ENCODE results near the gene COA3.
A peak's percentile ranks its signal among the peaks of the same experiment; 100 is the strongest.

The COA3 gene

GRCh38 chr17:42814633-42815399, 16.3 kb upstream of the COA3 start:
- no peak overlapping the region for H3K9ac ChIP-seq (ENCODE audit: low read length in 2 of 2)
- peaks cover 37% of the 10 kb centered on the region for H3K4me1 ChIP-seq (ENCODE audit: control insufficient read depth, insufficient read depth, low read length)
- H3K27ac ChIP-seq (ENCODE audit: low read length), result peak overlapping the region; percentile 53
- H3K4me3 ChIP-seq (ENCODE audit: low read length in 2 of 2), result peak overlapping the region in 1 of 2 donors; percentile 23
- H3K9me3 ChIP-seq (ENCODE audit: control insufficient read depth in 2 of 2, low read length in 2 of 2), result no peaks in the 10 kb centered on the region
- peaks cover 41 to 43% of the 10 kb centered on the region in 2 donors for H3K36me3 ChIP-seq (ENCODE audit: control insufficient read depth in 2 of 2, insufficient read depth in 2 of 2, low read length in 2 of 2)
- no peaks in the 10 kb centered on the region for H3K27me3 ChIP-seq (ENCODE audit: control insufficient read depth in 1 of 2, insufficient read depth in 2 of 2, low read length in 2 of 2)

- Histone ChIP-seq H3K27ac (ENCODE audit: low read length) (peak overlapping the region; percentile 60), H3K9ac (ENCODE audit: low read length in 2 of 2) (no peak overlapping the region), H3K9me3 (ENCODE audit: control insufficient read depth in 2 of 2, low read length in 2 of 2) (no peaks in the 10 kb centered on the region), H3K4me1 (ENCODE audit: control insufficient read depth, insufficient read depth, low read length) (peaks cover 26% of the 10 kb centered on the region), H3K27me3 (ENCODE audit: control insufficient read depth in 1 of 2, insufficient read depth in 2 of 2, low read length in 2 of 2) (no peaks in the 10 kb centered on the region), H3K36me3 (ENCODE audit: control insufficient read depth in 2 of 2, insufficient read depth in 2 of 2, low read length in 2 of 2) (peaks cover 10 to 22% of the 10 kb centered on the region in 2 donors), H3K4me3 (ENCODE audit: low read length in 2 of 2) (no peak overlapping the region)
Measured at GRCh38 chr17:42809250-42809649, 10.7 kb upstream of the COA3 start.

GRCh38 chr17:42806249-42806648, 7.7 kb upstream of the COA3 start:
- peaks cover 5 to 9% of the 10 kb centered on the region in 2 donors for H3K36me3 ChIP-seq (ENCODE audit: control insufficient read depth in 2 of 2, insufficient read depth in 2 of 2, low read length in 2 of 2)
- no peak overlapping the region for H3K4me3 ChIP-seq (ENCODE audit: low read length in 2 of 2)
- no peaks in the 10 kb centered on the region for H3K9me3 ChIP-seq (ENCODE audit: control insufficient read depth in 2 of 2, low read length in 2 of 2)
- H3K27ac ChIP-seq (ENCODE audit: low read length), result peak overlapping the region; percentile 46
- H3K9ac ChIP-seq (ENCODE audit: low read length in 2 of 2), result no peak overlapping the region
- peaks cover 24% of the 10 kb centered on the region for H3K4me1 ChIP-seq (ENCODE audit: control insufficient read depth, insufficient read depth, low read length)
- no peaks in the 10 kb centered on the region for H3K27me3 ChIP-seq (ENCODE audit: control insufficient read depth in 1 of 2, insufficient read depth in 2 of 2, low read length in 2 of 2)

- H3K36me3 ChIP-seq (ENCODE audit: control insufficient read depth in 2 of 2, insufficient read depth in 2 of 2, low read length in 2 of 2), result no peaks in the 10 kb centered on the region
- H3K27me3 ChIP-seq (ENCODE audit: control insufficient read depth in 1 of 2, insufficient read depth in 2 of 2, low read length in 2 of 2), result no peaks in the 10 kb centered on the region
- no peak overlapping the region for H3K9ac ChIP-seq (ENCODE audit: low read length in 2 of 2)
- H3K9me3 ChIP-seq (ENCODE audit: control insufficient read depth in 2 of 2, low read length in 2 of 2), result no peaks in the 10 kb centered on the region
- peaks cover 24% of the 10 kb centered on the region for H3K4me1 ChIP-seq (ENCODE audit: control insufficient read depth, insufficient read depth, low read length)
- peak overlapping the region; percentile 50 for H3K27ac ChIP-seq (ENCODE audit: low read length)
- H3K4me3 ChIP-seq (ENCODE audit: low read length in 2 of 2), result no peak overlapping the region
Measured at GRCh38 chr17:42804918-42805367, 6.4 kb upstream of the COA3 start.

- H3K36me3 ChIP-seq (ENCODE audit: control insufficient read depth in 2 of 2, insufficient read depth in 2 of 2, low read length in 2 of 2), result no peaks in the 10 kb centered on the region
- no peaks in the 10 kb centered on the region for H3K27me3 ChIP-seq (ENCODE audit: control insufficient read depth in 1 of 2, insufficient read depth in 2 of 2, low read length in 2 of 2)
- H3K9ac ChIP-seq (ENCODE audit: low read length in 2 of 2), result no peak overlapping the region
- no peak overlapping the region for H3K4me3 ChIP-seq (ENCODE audit: low read length in 2 of 2)
- peaks cover 21% of the 10 kb centered on the region for H3K4me1 ChIP-seq (ENCODE audit: control insufficient read depth, insufficient read depth, low read length)
- H3K27ac ChIP-seq (ENCODE audit: low read length), result no peak overlapping the region
- no peaks in the 10 kb centered on the region for H3K9me3 ChIP-seq (ENCODE audit: control insufficient read depth in 2 of 2, low read length in 2 of 2)
Measured at GRCh38 chr17:42803074-42803883, 4.8 kb upstream of the COA3 start.

- Histone ChIP-seq H3K27me3 (ENCODE audit: control insufficient read depth in 1 of 2, insufficient read depth in 2 of 2, low read length in 2 of 2) (no peaks in the 10 kb centered on the region), H3K27ac (ENCODE audit: low read length) (peak overlapping the region; percentile 73), H3K36me3 (ENCODE audit: control insufficient read depth in 2 of 2, insufficient read depth in 2 of 2, low read length in 2 of 2) (peaks cover 15 to 17% of the 10 kb centered on the region in 2 donors), H3K4me1 (ENCODE audit: control insufficient read depth, insufficient read depth, low read length) (peaks cover 24% of the 10 kb centered on the region), H3K9ac (ENCODE audit: low read length in 2 of 2) (peak overlapping the region; percentile 94 to 98), H3K4me3 (ENCODE audit: low read length in 2 of 2) (peak overlapping the region; percentile 98 to 99), H3K9me3 (ENCODE audit: control insufficient read depth in 2 of 2, low read length in 2 of 2) (no peaks in the 10 kb centered on the region)
Measured at GRCh38 chr17:42798011-42798382, 507 bp downstream of the COA3 start.

GRCh38 chr17:42797067-42798007, 1.2 kb downstream of the COA3 start:
- Histone ChIP-seq H3K9ac (ENCODE audit: low read length in 2 of 2) (peak overlapping the region; percentile 94 to 98), H3K36me3 (ENCODE audit: control insufficient read depth in 2 of 2, insufficient read depth in 2 of 2, low read length in 2 of 2) (peaks cover 15 to 17% of the 10 kb centered on the region in 2 donors), H3K9me3 (ENCODE audit: control insufficient read depth in 2 of 2, low read length in 2 of 2) (no peaks in the 10 kb centered on the region), H3K4me3 (ENCODE audit: low read length in 2 of 2) (peak overlapping the region; percentile 98 to 99), H3K27ac (ENCODE audit: low read length) (no peak overlapping the region), H3K4me1 (ENCODE audit: control insufficient read depth, insufficient read depth, low read length) (peaks cover 24% of the 10 kb centered on the region), H3K27me3 (ENCODE audit: control insufficient read depth in 1 of 2, insufficient read depth in 2 of 2, low read length in 2 of 2) (no peaks in the 10 kb centered on the region)

GRCh38 chr17:42796066-42796758, 2.3 kb downstream of the COA3 start:
- Histone ChIP-seq H3K9me3 (ENCODE audit: control insufficient read depth in 2 of 2, low read length in 2 of 2) (no peaks in the 10 kb centered on the region), H3K27me3 (ENCODE audit: control insufficient read depth in 1 of 2, insufficient read depth in 2 of 2, low read length in 2 of 2) (no peaks in the 10 kb centered on the region), H3K4me1 (ENCODE audit: control insufficient read depth, insufficient read depth, low read length) (peaks cover 24% of the 10 kb centered on the region), H3K4me3 (ENCODE audit: low read length in 2 of 2) (no peak overlapping the region), H3K9ac (ENCODE audit: low read length in 2 of 2) (no peak overlapping the region), H3K27ac (ENCODE audit: low read length) (no peak overlapping the region), H3K36me3 (ENCODE audit: control insufficient read depth in 2 of 2, insufficient read depth in 2 of 2, low read length in 2 of 2) (peaks cover 15 to 17% of the 10 kb centered on the region in 2 donors)

GRCh38 chr17:42795465-42795864, 3.0 kb downstream of the COA3 start:
- Histone ChIP-seq H3K27me3 (ENCODE audit: control insufficient read depth in 1 of 2, insufficient read depth in 2 of 2, low read length in 2 of 2) (no peaks in the 10 kb centered on the region), H3K9me3 (ENCODE audit: control insufficient read depth in 2 of 2, low read length in 2 of 2) (no peaks in the 10 kb centered on the region), H3K4me3 (ENCODE audit: low read length in 2 of 2) (no peak overlapping the region), H3K9ac (ENCODE audit: low read length in 2 of 2) (no peak overlapping the region), H3K27ac (ENCODE audit: low read length) (no peak overlapping the region), H3K36me3 (ENCODE audit: control insufficient read depth in 2 of 2, insufficient read depth in 2 of 2, low read length in 2 of 2) (peaks cover 15 to 17% of the 10 kb centered on the region in 2 donors), H3K4me1 (ENCODE audit: control insufficient read depth, insufficient read depth, low read length) (peaks cover 24% of the 10 kb centered on the region)

- H3K27me3 ChIP-seq (ENCODE audit: control insufficient read depth in 1 of 2, insufficient read depth in 2 of 2, low read length in 2 of 2), result no peaks in the 10 kb centered on the region
- no peak overlapping the region for H3K4me3 ChIP-seq (ENCODE audit: low read length in 2 of 2)
- no peaks in the 10 kb centered on the region for H3K9me3 ChIP-seq (ENCODE audit: control insufficient read depth in 2 of 2, low read length in 2 of 2)
- H3K27ac ChIP-seq (ENCODE audit: low read length), result no peak overlapping the region
- H3K4me1 ChIP-seq (ENCODE audit: control insufficient read depth, insufficient read depth, low read length), result peaks cover 24% of the 10 kb centered on the region
- H3K9ac ChIP-seq (ENCODE audit: low read length in 2 of 2), result no peak overlapping the region
- H3K36me3 ChIP-seq (ENCODE audit: control insufficient read depth in 2 of 2, insufficient read depth in 2 of 2, low read length in 2 of 2), result peaks cover 15 to 17% of the 10 kb centered on the region in 2 donors
Measured at GRCh38 chr17:42795061-42795460, 3.4 kb downstream of the COA3 start.
